KOPT-K1 (cell line): ENCODE measurements around the gene GNL2.
"Not testable (repeated sequence)": the region's sequence is repeated elsewhere in the genome, so short reads cannot be mapped to it uniquely, and the experiment has no call there.

ENCODE experiments used
- H3K27ac ChIP-seq: fragments of 200-600 bp; sonication (generic); 2 replicates; pipeline ENCODE4 v1.5.1; 2016; ENCODE audit warnings: antibody characterized with exemption, mild to moderate bottlenecking, low read depth, low read length; ENCODE audit not compliant: poor library complexity, severe bottlenecking
- H3K36me3 ChIP-seq: fragments of 200-600 bp; sonication (generic); 2 replicates; pipeline ENCODE4 v1.5.1; 2017; ENCODE audit warnings: antibody characterized with exemption, mild to moderate bottlenecking, low read length, moderate library complexity; ENCODE audit not compliant: insufficient read depth
- H3K9me3 ChIP-seq: fragments of 200-600 bp; sonication (generic); 2 replicates; pipeline ENCODE4 v1.5.1; 2017; ENCODE audit warnings: antibody characterized with exemption, low read length, mild to moderate bottlenecking; ENCODE audit not compliant: insufficient read depth, poor library complexity, severe bottlenecking

Gene GNL2

DNA sequence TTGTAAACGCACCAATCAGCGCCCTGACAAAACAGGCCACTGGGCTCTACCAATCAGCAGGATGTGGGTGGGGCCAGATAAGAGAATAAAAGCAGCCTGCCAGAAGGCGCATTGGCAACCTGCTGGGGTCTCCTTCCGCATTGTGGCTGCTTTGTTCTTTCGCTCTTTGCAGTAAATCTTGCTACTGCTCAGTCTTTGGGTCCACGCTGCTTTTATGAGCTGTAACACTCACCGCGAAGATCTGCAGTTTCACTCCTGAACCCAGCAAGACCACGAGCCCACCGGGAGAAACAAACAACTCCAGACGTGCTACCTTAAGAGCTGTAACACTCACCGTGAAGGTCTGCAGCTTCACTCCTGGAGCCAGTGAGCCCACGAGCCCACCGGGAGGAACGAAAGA is 76.8 kb downstream of the GNL2 start:
- peak overlapping the region; percentile 61 for H3K27ac ChIP-seq
- not testable (repeated sequence) for H3K9me3 ChIP-seq, H3K36me3 ChIP-seq

DNA sequence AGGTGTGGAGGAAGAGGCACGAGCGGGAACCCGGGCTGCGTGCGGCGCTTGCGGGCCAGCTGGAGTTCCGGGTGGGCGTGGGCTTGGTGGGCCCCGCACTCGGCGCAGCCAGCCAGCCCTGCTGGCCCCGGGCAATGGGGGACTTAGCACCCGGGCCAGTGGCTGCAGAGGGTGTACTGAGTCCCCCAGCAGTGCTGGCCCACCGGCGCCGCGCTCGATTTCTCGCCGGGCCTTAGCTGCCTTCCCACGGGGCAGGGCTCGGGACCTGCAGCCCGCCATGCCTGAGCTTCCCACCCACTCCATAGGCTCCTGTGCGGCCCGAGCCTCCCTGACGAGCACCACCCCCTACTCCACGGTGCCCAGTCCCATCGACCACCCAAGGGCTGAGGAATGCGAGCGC is 77.5 kb downstream of the GNL2 start:
- not testable (repeated sequence) for H3K36me3 ChIP-seq, H3K9me3 ChIP-seq, H3K27ac ChIP-seq

DNA sequence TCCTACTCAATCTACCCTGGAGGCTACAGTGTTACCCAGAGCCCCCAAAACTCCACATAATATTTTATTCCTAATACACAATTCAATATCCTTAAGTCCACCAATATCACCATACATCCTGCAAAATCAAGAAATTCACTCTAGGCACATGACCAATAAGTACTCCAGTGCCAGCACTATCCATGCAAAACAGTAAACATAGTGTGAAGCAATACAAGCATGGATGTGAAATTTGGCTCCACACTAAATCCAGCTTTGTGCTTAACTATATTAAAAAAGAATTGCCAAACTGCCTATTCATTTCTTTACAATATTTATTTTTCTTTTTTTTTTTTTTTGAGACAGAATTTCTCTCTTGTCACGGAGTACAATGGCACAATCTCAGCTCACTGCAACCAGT is 78.2 kb downstream of the GNL2 start:
- peaks cover 8% of the 10 kb centered on the region for H3K36me3 ChIP-seq
- no peak overlapping the region for H3K27ac ChIP-seq
- H3K9me3 ChIP-seq, result no peaks in the 10 kb centered on the region
